SK-N-SH treated with all-trans-retinoic acid at 6 μM for 48 hours (cell line): ENCODE measurements around the gene TMED6.
"Not testable (repeated sequence)": the region's sequence is repeated elsewhere in the genome, so short reads cannot be mapped to it uniquely, and the experiment has no call there.

Experiments
- ATAC-seq: fragments of 200-7000 bp; cut with Tn5 transposase; 3 replicates; pipeline ENCODE4 v1.9.1; 2020; ENCODE audit warnings: mild to moderate bottlenecking, moderate library complexity
- ARNTL ChIP-seq: fragments of 450-650 bp; formaldehyde crosslinking; IDR thresholded peaks from 2 replicates; pipeline ENCODE4 v1.5.0; 2020; ENCODE audit warnings: low read depth, mild to moderate bottlenecking, moderate library complexity, borderline replicate concordance
- BACH2 ChIP-seq: fragments of 250-450 bp; sonication (Bioruptor Pico); IDR thresholded peaks from 2 replicates; pipeline ENCODE4 v1.9.0; 2021; ENCODE audit warnings: mild to moderate bottlenecking, borderline replicate concordance
- CREB5 ChIP-seq: fragments of 250-450 bp; sonication (Bioruptor Pico); IDR thresholded peaks from 2 replicates; pipeline ENCODE4 v1.5.1; 2020; ENCODE audit warnings: low read depth, mild to moderate bottlenecking, moderate library complexity
- CSDC2 ChIP-seq: fragments of 250-450 bp; sonication (Bioruptor Pico); IDR thresholded peaks from 2 replicates; pipeline ENCODE4 v1.5.0; 2020; ENCODE audit warnings: mild to moderate bottlenecking, moderate library complexity
- CSRNP3 ChIP-seq: fragments of 250-450 bp; sonication (Bioruptor Pico); IDR thresholded peaks from 2 replicates; pipeline ENCODE4 v1.5.1; 2021; ENCODE audit warnings: mild to moderate bottlenecking, moderate library complexity
- ESRRG ChIP-seq: fragments of 250-450 bp; sonication (Bioruptor Pico); IDR thresholded peaks from 2 replicates; pipeline ENCODE4 v1.6.1; 2021; ENCODE audit warnings: mild to moderate bottlenecking
- GLIS3 ChIP-seq: fragments of 250-450 bp; sonication (Bioruptor Pico); IDR thresholded peaks from 2 replicates; pipeline ENCODE4 v1.5.0; 2020; ENCODE audit warnings: mild to moderate bottlenecking, moderate library complexity
- ISL1 ChIP-seq: fragments of 250-450 bp; sonication (Bioruptor Pico); IDR thresholded peaks from 2 replicates; pipeline ENCODE4 v2.1.2; 2022; ENCODE audit warnings: mild to moderate bottlenecking, moderate library complexity
- OSR1 ChIP-seq: fragments of 250-450 bp; sonication (Bioruptor Pico); IDR thresholded peaks from 2 replicates; pipeline ENCODE4 v1.8.0; 2022; ENCODE audit warnings: moderate library complexity, mild to moderate bottlenecking, inconsistent platforms
- PATZ1 ChIP-seq: fragments of 250-450 bp; sonication (Bioruptor Pico); IDR thresholded peaks from 2 replicates; pipeline ENCODE4 v1.8.0; 2020; ENCODE audit warnings: mild to moderate bottlenecking, moderate library complexity, borderline replicate concordance
- POU6F1 ChIP-seq: fragments of 250-450 bp; sonication (Bioruptor Pico); IDR thresholded peaks from 2 replicates; pipeline ENCODE4 v1.8.0; 2021; ENCODE audit warnings: low read depth, mild to moderate bottlenecking, moderate library complexity, borderline replicate concordance
- PPARA ChIP-seq: fragments of 250-450 bp; sonication (Bioruptor Pico); IDR thresholded peaks from 2 replicates; pipeline ENCODE4 v1.5.0; 2020; ENCODE audit warnings: mild to moderate bottlenecking, borderline replicate concordance
- RARB ChIP-seq: fragments of 250-450 bp; sonication (Bioruptor Pico); IDR thresholded peaks from 2 replicates; pipeline ENCODE4 v1.8.0; 2021; ENCODE audit warnings: mild to moderate bottlenecking, moderate library complexity
- SNAI2 ChIP-seq: fragments of 250-450 bp; sonication (Bioruptor Pico); IDR thresholded peaks from 2 replicates; pipeline ENCODE4 v1.5.0; 2020; ENCODE audit warnings: mild to moderate bottlenecking, moderate library complexity
- TCF4 ChIP-seq: fragments of 250-450 bp; sonication (Bioruptor Pico); IDR thresholded peaks from 2 replicates; pipeline ENCODE4 v1.8.0; 2021; ENCODE audit warnings: mild to moderate bottlenecking, moderate library complexity, borderline replicate concordance
- TOX ChIP-seq: fragments of 250-450 bp; sonication (Bioruptor Pico); IDR thresholded peaks from 2 replicates; pipeline ENCODE4 v1.8.0; 2021; ENCODE audit warnings: mild to moderate bottlenecking, moderate library complexity, borderline replicate concordance
- TSHZ2 ChIP-seq: fragments of 250-450 bp; sonication (Bioruptor Pico); IDR thresholded peaks from 2 replicates; pipeline ENCODE4 v1.5.0; 2020; ENCODE audit warnings: mild to moderate bottlenecking, moderate library complexity
- ZC3H10 ChIP-seq: fragments of 250-450 bp; sonication (Bioruptor Pico); IDR thresholded peaks from 2 replicates; pipeline ENCODE4 v1.5.1; 2021; ENCODE audit warnings: mild to moderate bottlenecking, moderate library complexity
- ZFP3 ChIP-seq: fragments of 250-450 bp; sonication (Bioruptor Pico); IDR thresholded peaks from 2 replicates; pipeline ENCODE4 v1.5.0; 2020; ENCODE audit warnings: mild to moderate bottlenecking, moderate library complexity
- ZFP30 ChIP-seq: fragments of 450-650 bp; formaldehyde crosslinking; IDR thresholded peaks from 2 replicates; pipeline ENCODE4 v1.5.0; 2022; ENCODE audit warnings: mild to moderate bottlenecking, moderate library complexity
- ZNF565 ChIP-seq: fragments of 450-650 bp; formaldehyde crosslinking; conservative IDR thresholded peaks from 2 replicates; pipeline ENCODE4 v1.5.0; 2020; ENCODE audit warnings: low read depth, mild to moderate bottlenecking, moderate library complexity
- ZNF70 ChIP-seq: fragments of 450-650 bp; formaldehyde crosslinking; IDR thresholded peaks from 2 replicates; pipeline ENCODE4 v1.5.0; 2020; ENCODE audit warnings: mild to moderate bottlenecking, moderate library complexity
- ZNF8 ChIP-seq: fragments of 450-650 bp; formaldehyde crosslinking; IDR thresholded peaks from 2 replicates; pipeline ENCODE4 v1.5.0; 2020; ENCODE audit warnings: mild to moderate bottlenecking, moderate library complexity

The TMED6 gene

GRCh38 chr16:69301187-69301586 lies 50.4 kb downstream of the TMED6 start:
- TF ChIP-seq GLIS3 (no peak), ZNF70 (CRISPR knock-in tag) (no peak)
- no peak for ATAC-seq

- TF ChIP-seq SNAI2 = no peak
- TF ChIP-seq PPARA = no peak
- no peak for TF ChIP-seq ZNF8 (CRISPR knock-in tag)
- no peak for TF ChIP-seq GLIS3
- no peak for TF ChIP-seq ZNF70 (CRISPR knock-in tag)
- no peak for ATAC-seq
Observed at GRCh38 chr16:69298261-69298660, 53.3 kb downstream of the TMED6 start.

- ATAC-seq = not testable (repeated sequence)
Observed at GRCh38 chr16:69296771-69297170, 54.8 kb downstream of the TMED6 start.

- no peak for TF ChIP-seq SNAI2
- TF ChIP-seq ZC3H10 (CRISPR knock-in tag) = no peak
- TF ChIP-seq ZFP3 = no peak
- TF ChIP-seq TCF4 (CRISPR knock-in tag) = no peak
- no peak for TF ChIP-seq ARNTL (CRISPR knock-in tag)
- TF ChIP-seq CSDC2 (CRISPR knock-in tag) = no peak
- TF ChIP-seq ZNF70 (CRISPR knock-in tag) = no peak
- no peak for TF ChIP-seq RARB (CRISPR knock-in tag)
- TF ChIP-seq GLIS3 = no peak
- TF ChIP-seq ISL1 (CRISPR knock-in tag) = no peak
- no peak for TF ChIP-seq ZNF565 (CRISPR knock-in tag)
- no peak for TF ChIP-seq CSRNP3 (CRISPR knock-in tag)
- no peak for TF ChIP-seq ESRRG
- no peak for TF ChIP-seq BACH2 (CRISPR knock-in tag)
- TF ChIP-seq PATZ1 (CRISPR knock-in tag) = no peak
- no peak for TF ChIP-seq POU6F1 (CRISPR knock-in tag)
- TF ChIP-seq TSHZ2 (CRISPR knock-in tag) = no peak
- TF ChIP-seq ZFP30 (CRISPR knock-in tag) = no peak
- no peak for TF ChIP-seq TOX (CRISPR knock-in tag)
- TF ChIP-seq OSR1 (CRISPR knock-in tag) = no peak
Observed at GRCh38 chr16:69294051-69294450, 57.5 kb downstream of the TMED6 start.

GRCh38 chr16:69293401-69293800 lies 58.2 kb downstream of the TMED6 start:
- ATAC-seq = no peak
- TF ChIP-seq BACH2 (CRISPR knock-in tag) (no peak), ESRRG (no peak), ZC3H10 (CRISPR knock-in tag) (no peak), RARB (CRISPR knock-in tag) (no peak), TOX (CRISPR knock-in tag) (no peak), OSR1 (CRISPR knock-in tag) (no peak), CREB5 (CRISPR knock-in tag) (no peak), ISL1 (CRISPR knock-in tag) (no peak), TCF4 (CRISPR knock-in tag) (no peak), ZNF565 (CRISPR knock-in tag) (no peak), ZFP3 (no peak), TSHZ2 (CRISPR knock-in tag) (no peak)

More at GRCh38 chr16:69294051-69294450, 57.5 kb downstream of the TMED6 start:
- no peak; the same call in 2 of the 3 replicates for ATAC-seq
